Heart left ventricle (tissue), 16 donors: ENCODE measurements around the gene SKAP2. TPM values are rescaled to one million over a fixed set of nuclear protein-coding genes. Genes with fewer than 3 reads are reported as not detected.

ENCODE experiments used
- ATAC-seq, 4 donors: fragments of 200-7000 bp; cut with Tn5 transposase; one replicate each; pipeline ENCODE4 v1.9.1; 2020 to 2022; ENCODE audit warnings: moderate library complexity in 4 of 4, mild to moderate bottlenecking in 3 of 4, moderate number of reproducible peaks in 1 of 4
- DNase-seq, 5 donors: peaks; one replicate each; pipeline ENCODE4 v3.0.0-alpha.2; 2020
- H3K27ac ChIP-seq, 12 donors: fragments of 200-600 bp; sonication (generic) in 4 of 12; one replicate each; pipeline versions ENCODE4 v1.5.0 to v1.8.0; 2016 to 2022; ENCODE audit warnings: mild to moderate bottlenecking in 2 of 12
- H3K27me3 ChIP-seq, 9 donors: fragments of 200-600 bp; sonication (generic) in 2 of 9; one replicate each; pipeline versions ENCODE4 v1.5.1 to v1.8.0; 2016 to 2022; ENCODE audit warnings: mild to moderate bottlenecking in 3 of 9
- H3K36me3 ChIP-seq, 9 donors: fragments of 200-600 bp; sonication (generic) in 2 of 9; one replicate each; pipeline versions ENCODE4 v1.5.0 to v1.8.0; 2018 to 2022; ENCODE audit warnings: mild to moderate bottlenecking in 2 of 9
- H3K4me1 ChIP-seq, 12 donors: fragments of 200-600 bp; sonication (generic) in 4 of 12; one replicate each; pipeline versions ENCODE4 v1.5.0 to v1.8.0; 2016 to 2022; ENCODE audit warnings: mild to moderate bottlenecking in 3 of 12
- H3K4me3 ChIP-seq, 12 donors: fragments of 200-600 bp; sonication (generic) in 4 of 12; one replicate each; pipeline versions ENCODE4 v1.5.0 to v1.8.0; 2017 to 2022; ENCODE audit warnings: mild to moderate bottlenecking in 9 of 12, moderate library complexity in 4 of 12
- H3K9me3 ChIP-seq, 12 donors: fragments of 200-600 bp; sonication (generic) in 4 of 12; one replicate each; pipeline versions ENCODE4 v1.5.0 to v1.8.0; 2016 to 2022; ENCODE audit warnings: mild to moderate bottlenecking in 1 of 12
- POLR2A ChIP-seq, 2 donors: fragments of 450-650 bp; IDR thresholded peaks; one replicate each; pipeline ENCODE4 v1.6.1; 2017; ENCODE audit warnings: antibody characterized with exemption in 2 of 2, mild to moderate bottlenecking in 2 of 2, moderate library complexity in 2 of 2
- WGBS, 4 donors: extraction: QIAGEN DNeasy Blood & Tissue Kit in 2 of 4; methylation state at CpG; one replicate each; pipeline versions ENCODE4 v1.1.5 to v1.1.7; 2013 to 2018; 5-methylcytosine and 5-hydroxymethylcytosine counted together
- intact Hi-C, 10 donors: fragments of 100-400 bp; cut with DNase I; formaldehyde crosslinking; loops; one replicate each; pipeline versions ENCODE4 v1.11.1 to v1.14.2; 2022
- polyA plus RNA-seq, 2 donors: library from polyadenylated mRNA; stranded (reverse); fragments of 200-250 nt; gene quantifications; one replicate each; pipeline ENCODE4 v1.2.3, GENCODE V29; 2013
- total RNA-seq, 9 donors: library from RNA; depleted of rRNA in 2 of 9; stranded (reverse); fragments of >200 nt in 2 of 9; fragmentation: NEBNext Ultra II Directional in 3 of 9; extraction: Animal tissue kit (Norgen Biotek cat#: 25700) in 3 of 9; gene quantifications; one replicate each; pipeline versions ENCODE4 v1.1.0 to v1.2.4, GENCODE V29; 2016 to 2023
- TF ChIP-seq, protein P1 (sequence below), 12 donors: fragments of 200-600 bp; sonication (generic) in 4 of 12; IDR thresholded peaks; one replicate each; pipeline versions ENCODE4 v1.5.0 to v1.8.0; 2018 to 2022; ENCODE audit warnings: antibody characterized with exemption in 12 of 12, mild to moderate bottlenecking in 5 of 12
- donor health status: ischemic (EF 13 %, LVEDD 7.1; RV severe dilation, severe dysfunction).
- donor health status: healthy with polysubstance abuse.
- donor health status: DM: no; HTN: yes; CAD: no.
- donor health status: DM: no; HTN: no; CAD: no.
- donor health status: ischemic (EF 25% LVEDD 6.9; RV normal size, moderate dysfunction).
- donor health status: ischemic (EF 25% LVEDD 5.7; RV mildly dilated, moderate dysfunction).
- donor health status: healthy.
- donor health status: DM: yes; HTN: yes; CAD: no.
- donor health status: ischemic (EF 35%, LVEDD 5.7; RV mildly dilated, moderate dysfunction).
- donor health status: nonischemic (EF 11% LVEDD 7.7; RV severe dilation, severe dysfunction).
- donor health status: DM: yes; HTN: yes; CAD: no.
- donor health status: PGD.
- donor health status: ischemic (EF 29% LVEDD 5.4; RV normal size, mild dysfunction).
- donor health status: nonischemic (EF 23%, LVEDD 6.1; RV moderate dilation, normal function).

SKAP2 gene
- total and polyA plus RNA-seq, 11 donors: 0.99 to 17.3 (median 3.6) TPM

DNA sequence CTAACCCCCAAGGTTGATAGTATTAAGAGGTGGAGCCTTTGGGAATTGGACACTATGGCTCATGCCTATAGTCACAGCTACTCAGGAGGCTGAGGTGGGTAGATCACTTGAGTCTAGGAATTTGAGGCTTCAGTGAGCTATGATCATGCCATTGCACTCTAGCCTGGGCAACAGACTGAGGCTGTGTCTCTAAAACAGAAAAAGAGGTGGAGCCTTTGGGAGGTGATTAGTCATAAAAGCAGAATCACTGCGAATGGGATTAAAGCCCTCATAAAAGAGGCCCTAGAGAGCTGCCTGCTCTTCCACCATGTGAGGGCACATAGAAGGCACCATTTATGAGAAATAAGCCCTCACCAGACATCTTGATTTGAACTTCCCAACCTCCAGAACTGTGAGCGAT lies 81.9 kb downstream of the SKAP2 start:
- Histone ChIP-seq H3K4me1 (no peaks in the 10 kb centered on the region), H3K27ac (no peak overlapping the region), H3K27me3 (no peaks in the 10 kb centered on the region), H3K36me3 (no peaks in the 10 kb centered on the region), H3K9me3 (no peaks in the 10 kb centered on the region), H3K4me3 (no peak overlapping the region)
- intact Hi-C loops: no loop called here
- DNase-seq (no peak), ATAC-seq (no peak)
- no peak for TF ChIP-seq POLR2A (IDR thresholded peaks at IDR 0.05)
- TF ChIP-seq, protein P1, sequence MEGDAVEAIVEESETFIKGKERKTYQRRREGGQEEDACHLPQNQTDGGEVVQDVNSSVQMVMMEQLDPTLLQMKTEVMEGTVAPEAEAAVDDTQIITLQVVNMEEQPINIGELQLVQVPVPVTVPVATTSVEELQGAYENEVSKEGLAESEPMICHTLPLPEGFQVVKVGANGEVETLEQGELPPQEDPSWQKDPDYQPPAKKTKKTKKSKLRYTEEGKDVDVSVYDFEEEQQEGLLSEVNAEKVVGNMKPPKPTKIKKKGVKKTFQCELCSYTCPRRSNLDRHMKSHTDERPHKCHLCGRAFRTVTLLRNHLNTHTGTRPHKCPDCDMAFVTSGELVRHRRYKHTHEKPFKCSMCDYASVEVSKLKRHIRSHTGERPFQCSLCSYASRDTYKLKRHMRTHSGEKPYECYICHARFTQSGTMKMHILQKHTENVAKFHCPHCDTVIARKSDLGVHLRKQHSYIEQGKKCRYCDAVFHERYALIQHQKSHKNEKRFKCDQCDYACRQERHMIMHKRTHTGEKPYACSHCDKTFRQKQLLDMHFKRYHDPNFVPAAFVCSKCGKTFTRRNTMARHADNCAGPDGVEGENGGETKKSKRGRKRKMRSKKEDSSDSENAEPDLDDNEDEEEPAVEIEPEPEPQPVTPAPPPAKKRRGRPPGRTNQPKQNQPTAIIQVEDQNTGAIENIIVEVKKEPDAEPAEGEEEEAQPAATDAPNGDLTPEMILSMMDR (IDR thresholded peaks at IDR 0.05): no peak
- 90 to 95% (median 94%) methylated on average over 2 of the region's 2 CpGs for WGBS, 4 donors

DNA sequence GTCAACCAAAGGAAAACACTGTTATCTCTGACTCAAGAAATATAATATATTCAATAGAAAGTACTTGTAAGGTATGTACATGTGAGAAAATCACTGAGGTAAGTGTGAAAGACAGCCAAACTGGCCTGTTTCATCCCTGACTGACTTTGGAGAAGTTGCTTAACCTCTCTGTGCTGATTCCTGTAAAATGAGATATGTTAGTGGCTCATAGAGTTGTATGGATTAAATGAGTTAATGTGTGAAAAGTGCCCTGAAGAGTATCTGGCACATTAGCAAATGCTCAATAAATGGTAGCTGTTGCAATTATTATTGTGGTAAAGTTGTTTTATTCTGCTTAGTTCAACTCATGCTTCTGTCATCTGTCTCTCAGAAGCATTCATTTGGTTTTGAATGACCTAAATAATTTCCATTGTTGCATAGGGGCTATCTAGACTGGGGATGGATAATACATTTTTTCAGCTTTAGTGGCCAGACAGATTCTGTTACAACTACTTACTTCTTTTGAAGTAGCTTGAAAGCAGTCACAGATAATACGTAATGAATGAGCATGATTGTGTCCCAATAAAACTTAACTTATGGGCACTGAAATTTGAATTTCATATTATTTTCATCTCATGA lies 84.3 kb downstream of the SKAP2 start:
- intact Hi-C loops: no loop called here
- TF ChIP-seq, protein P1 (IDR thresholded peaks at IDR 0.05): no peak
- TF ChIP-seq POLR2A (IDR thresholded peaks at IDR 0.05): no peak

DNA sequence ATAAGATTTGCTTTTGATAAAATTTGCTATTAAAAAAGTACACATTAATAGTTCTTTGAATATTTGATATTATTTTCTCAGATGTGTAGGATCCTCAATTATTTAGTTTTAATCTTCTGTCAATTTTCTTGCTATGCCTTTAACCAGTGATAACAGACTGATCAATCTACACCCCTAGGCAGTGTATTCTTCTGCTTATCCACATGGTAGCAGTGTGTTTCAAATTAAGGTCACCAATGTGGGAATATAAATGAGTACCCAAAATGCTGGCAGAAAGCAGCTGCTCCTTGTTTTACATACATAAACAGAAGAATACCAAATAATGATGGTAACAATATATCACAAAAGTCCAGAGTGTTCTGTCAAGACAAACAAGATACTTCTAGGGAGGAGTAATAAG lies 87.0 kb downstream of the SKAP2 start:
- H3K27me3 ChIP-seq: no peaks in the 10 kb centered on the region
- intact Hi-C loops: no loop called here
- H3K36me3 ChIP-seq: no peaks in the 10 kb centered on the region
- DNase-seq (no peak), ATAC-seq (no peak)
- TF ChIP-seq, protein P1 (IDR thresholded peaks at IDR 0.05): no peak
- TF ChIP-seq POLR2A (IDR thresholded peaks at IDR 0.05): no peak
- H3K4me3 ChIP-seq: no peak overlapping the region
- no peak overlapping the region for H3K27ac ChIP-seq
- H3K4me1 ChIP-seq: no peaks in the 10 kb centered on the region
- H3K9me3 ChIP-seq: peaks cover 0 to 3% (median 0%) of the 10 kb centered on the region in 12 donors

More for the DNA sequence above, 84.3 kb downstream of the SKAP2 start:
- DNase-seq: no peak
- H3K27ac ChIP-seq: no peak overlapping the region
- no peaks in the 10 kb centered on the region for H3K27me3 ChIP-seq
- WGBS, 4 donors: 92 to 97% (median 94%) methylated on average over 1 of the region's 1 CpG
- no peaks in the 10 kb centered on the region for H3K36me3 ChIP-seq
- no peaks in the 10 kb centered on the region for H3K4me1 ChIP-seq
- H3K9me3 ChIP-seq: no peaks in the 10 kb centered on the region
- no peak overlapping the region for H3K4me3 ChIP-seq
- ATAC-seq: no peak

DNA sequence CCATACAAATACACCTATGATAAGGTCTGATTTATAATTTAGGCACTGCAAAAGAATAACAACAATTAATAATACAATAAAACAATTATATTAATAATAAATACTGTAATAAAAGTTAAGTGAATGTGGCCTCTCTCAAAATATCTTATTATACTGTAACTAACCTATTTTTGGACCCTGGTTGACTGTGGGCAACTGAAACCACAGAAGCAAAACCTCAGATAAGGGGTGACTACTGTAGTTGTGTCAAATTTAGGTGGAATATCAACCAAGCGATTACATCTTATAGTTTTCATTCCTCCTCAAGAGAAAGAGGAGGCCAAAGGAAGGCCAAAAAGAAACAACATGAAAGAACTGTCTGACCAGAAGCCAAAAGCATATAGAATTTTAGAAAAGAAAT lies 103.9 kb downstream of the SKAP2 start:
- 86 to 96% (median 91%) methylated on average over 1 of the region's 1 CpG for WGBS, 4 donors
- ATAC-seq: no peak

More for the DNA sequence above, 103.9 kb downstream of the SKAP2 start:
- DNase-seq: no peak
- Histone ChIP-seq H3K9me3 (peaks cover 0 to 14% (median 0%) of the 10 kb centered on the region in 12 donors), H3K27ac (no peak overlapping the region), H3K27me3 (no peaks in the 10 kb centered on the region), H3K36me3 (no peaks in the 10 kb centered on the region), H3K4me1 (no peaks in the 10 kb centered on the region), H3K4me3 (no peak overlapping the region)
- TF ChIP-seq, protein P1 (IDR thresholded peaks at IDR 0.05): no peak
- TF ChIP-seq POLR2A (IDR thresholded peaks at IDR 0.05): no peak
- intact Hi-C loops: no loop called here
